OCI-LY3 (cell line): ENCODE results near the gene ZNF365.
A peak's percentile ranks its signal among the peaks of the same experiment; 100 is the strongest.

ENCODE experiments used
- H2AFZ ChIP-seq: fragments of 200-600, 300-600 bp; shearing (Covaris generic); 2 replicates; pipeline ENCODE4 v1.6.0; 2014; ENCODE audit warnings: antibody characterized with exemption, low read depth, low read length
- H3K27ac ChIP-seq: fragments of 200-600, 300-600 bp; sonication (generic); 2 replicates; pipeline ENCODE4 v1.5.1; 2014; ENCODE audit warnings: mild to moderate bottlenecking, low read length, moderate library complexity, mixed read lengths
- H3K27me3 ChIP-seq: fragments of 200-600, 300-600 bp; sonication (generic); 2 replicates; pipeline ENCODE4 v1.6.1; 2014; ENCODE audit warnings: low read depth, low read length, mixed read lengths
- H3K36me3 ChIP-seq: fragments of 200-600, 300-600 bp; sonication (generic); replicated peaks from 2 replicates; pipeline ENCODE3; 2014; ENCODE audit warnings: low read depth, low read length, mixed read lengths
- H3K4me1 ChIP-seq: fragments of 300-600, 200-600 bp; sonication (generic); 2 replicates; pipeline ENCODE4 v1.6.1; 2014; ENCODE audit warnings: low read length, mixed read lengths
- H3K4me2 ChIP-seq: fragments of 200-600, 300-600 bp; sonication (generic); 2 replicates; pipeline ENCODE4 v1.6.1; 2014; ENCODE audit warnings: low read length, mixed read lengths
- H3K4me3 ChIP-seq: fragments of 300-600, 200-600 bp; sonication (generic); 2 replicates; pipeline ENCODE4 v1.5.1; 2014; ENCODE audit warnings: antibody characterized with exemption, mild to moderate bottlenecking, low read length, moderate library complexity
- H3K79me2 ChIP-seq: fragments of 300-600, 200-600 bp; shearing (Covaris generic); 2 replicates; pipeline ENCODE4 v1.6.1; 2014; ENCODE audit warnings: mild to moderate bottlenecking, low read length, mixed read lengths
- H3K9ac ChIP-seq: fragments of 300-600, 200-600 bp; shearing (Covaris generic); 2 replicates; pipeline ENCODE4 v1.6.0; 2014; ENCODE audit warnings: mild to moderate bottlenecking, low read length, moderate library complexity
- H3K9me3 ChIP-seq: fragments of 200-600, 300-600 bp; shearing (Covaris generic); 2 replicates; pipeline ENCODE4 v1.6.1; 2014; ENCODE audit warnings: low read length, mixed read lengths; ENCODE audit not compliant: insufficient read depth
- H4K20me1 ChIP-seq: fragments of 200-600, 300-600 bp; sonication (generic); 2 replicates; pipeline ENCODE4 v1.6.1; 2016; ENCODE audit warnings: low read length, mixed read lengths; ENCODE audit not compliant: insufficient read depth
- CTCF ChIP-seq: fragments of 200-600, 300-600 bp; sonication (generic); IDR thresholded peaks from 2 replicates; pipeline ENCODE4 v1.5.1; 2014; ENCODE audit warnings: antibody characterized with exemption, low read length, low read depth
- EZH2phosphoT487 ChIP-seq: fragments of 200-600 bp; shearing (Covaris generic); IDR thresholded peaks from 2 replicates; pipeline ENCODE4 v1.6.1; 2018; ENCODE audit warnings: antibody characterized with exemption, mixed run types, low read depth

Gene ZNF365

GRCh38 chr10:62373995-62374861 lies at the start of gene ZNF365:
ZNF365 (plus strand) TSS chr10:62374369; CDS start chr10:62376194, 1,825 bp downstream.
- H3K9ac ChIP-seq = peak within 1 kb of the TSS; percentile 57
- no peaks in the 10 kb centered on the region for H4K20me1 ChIP-seq
- H3K36me3 ChIP-seq = no peaks in the 10 kb centered on the region
- peak within 1 kb of the TSS; percentile 87 for H3K4me3 ChIP-seq
- TF ChIP-seq EZH2phosphoT487 = no peak
- TF ChIP-seq CTCF = no peak
- peaks cover 4% of the 10 kb centered on the region for H3K4me1 ChIP-seq
- H3K27me3 ChIP-seq = 0 out of 2 replicates have a peak, but pooled peaks cover 3% of the 10 kb centered on the region
- H3K4me2 ChIP-seq = peak within 1 kb of the TSS; percentile 89
- no peaks in the 10 kb centered on the region for H3K79me2 ChIP-seq
- no peaks in the 10 kb centered on the region for H3K9me3 ChIP-seq
- H2AFZ ChIP-seq = peak within 1 kb of the TSS; percentile 91
- H3K27ac ChIP-seq = no peak within 1 kb of the TSS

- TF ChIP-seq CTCF = no peak
- TF ChIP-seq EZH2phosphoT487 = no peak
- Histone ChIP-seq H4K20me1 (no peaks in the 10 kb centered on the region), H3K27me3 (no peaks in the 10 kb centered on the region), H2AFZ (no peak overlapping the region), H3K36me3 (no peaks in the 10 kb centered on the region), H3K4me3 (no peak overlapping the region), H3K79me2 (no peaks in the 10 kb centered on the region), H3K9me3 (no peaks in the 10 kb centered on the region), H3K4me2 (no peak overlapping the region), H3K9ac (no peak overlapping the region), H3K27ac (no peak overlapping the region), H3K4me1 (no peaks in the 10 kb centered on the region)
These were observed 48.0 kb upstream of the ZNF365 start for GRCh38 chr10:62326176-62326575.

GRCh38 chr10:62327885-62328284 lies 46.3 kb upstream of the ZNF365 start:
- Histone ChIP-seq H4K20me1 (no peaks in the 10 kb centered on the region), H3K27ac (no peak overlapping the region), H3K79me2 (no peaks in the 10 kb centered on the region), H3K9me3 (no peaks in the 10 kb centered on the region; the same call in 1 of the 2 replicates), H3K27me3 (no peaks in the 10 kb centered on the region), H3K4me3 (no peak overlapping the region), H3K9ac (no peak overlapping the region), H3K36me3 (no peaks in the 10 kb centered on the region), H3K4me1 (no peaks in the 10 kb centered on the region), H2AFZ (no peak overlapping the region), H3K4me2 (no peak overlapping the region)
- TF ChIP-seq EZH2phosphoT487 (no peak), CTCF (no peak)

GRCh38 chr10:62330213-62330612 lies 44.0 kb upstream of the ZNF365 start:
- H3K4me2 ChIP-seq = no peak overlapping the region
- H2AFZ ChIP-seq = no peak overlapping the region
- no peaks in the 10 kb centered on the region for H4K20me1 ChIP-seq

More at GRCh38 chr10:62330213-62330612, 44.0 kb upstream of the ZNF365 start:
- Histone ChIP-seq H3K9ac (no peak overlapping the region), H3K4me3 (no peak overlapping the region), H3K27me3 (no peaks in the 10 kb centered on the region), H3K36me3 (no peaks in the 10 kb centered on the region), H3K4me1 (no peaks in the 10 kb centered on the region), H3K9me3 (no peaks in the 10 kb centered on the region; the same call in 1 of the 2 replicates), H3K27ac (no peak overlapping the region), H3K79me2 (no peaks in the 10 kb centered on the region)
- no peak for TF ChIP-seq EZH2phosphoT487
- no peak for TF ChIP-seq CTCF
